HL-60/S4 treated with phorbol 12-myristate 13-acetate at 8.2 ng/mL for 4 days and 3 days (cell line): Measurements from ENCODE around the gene SIGLEC7.

Experiments used
- in situ Hi-C: fragments of 300-500 bp; cut with MboI; formaldehyde crosslinking; loops from 2 replicates; pipeline ENCODE4 v1.15.0; 2022; ENCODE audit warnings: low sequenced_read_pairs

The SIGLEC7 gene

GRCh38 chr19:51164215-51164614, 22.1 kb downstream of the SIGLEC7 start:
- in situ Hi-C loops = loop anchor here (10.0 kb wide), 1 partner anchor 91 kb away; the partner anchor contains the start of gene SIGLECL1

GRCh38 chr19:51166846-51167490, 24.9 kb downstream of the SIGLEC7 start:
- in situ Hi-C loops = loop anchor here (10.0 kb wide), 1 partner anchor 88 kb away; the partner anchor contains the start of gene SIGLECL1

GRCh38 chr19:51168564-51169282, 26.6 kb downstream of the SIGLEC7 start:
- in situ Hi-C loops = loop anchor here (10.0 kb wide), 1 partner anchor 86 kb away; the partner anchor contains the start of gene SIGLECL1

- in situ Hi-C loops = loop anchor here (10.0 kb wide), 1 partner anchor 85 kb away; the partner anchor contains the start of gene SIGLECL1
These were observed 27.3 kb downstream of the SIGLEC7 start for GRCh38 chr19:51169283-51169918.

GRCh38 chr19:51172223-51172622, 30.1 kb downstream of the SIGLEC7 start:
- in situ Hi-C loops = no loop called here

- in situ Hi-C loops = no loop called here
These were observed 31.6 kb downstream of the SIGLEC7 start for GRCh38 chr19:51173681-51174080.

GRCh38 chr19:51179256-51179655, 37.2 kb downstream of the SIGLEC7 start:
- in situ Hi-C loops = no loop called here

- in situ Hi-C loops = no loop called here
These were observed 39.3 kb downstream of the SIGLEC7 start for GRCh38 chr19:51181377-51181912.

GRCh38 chr19:51181913-51182419, 39.9 kb downstream of the SIGLEC7 start:
- in situ Hi-C loops = no loop called here

GRCh38 chr19:51183629-51184028, 41.5 kb downstream of the SIGLEC7 start:
- in situ Hi-C loops = no loop called here

GRCh38 chr19:51185069-51185867, 43.2 kb downstream of the SIGLEC7 start:
- in situ Hi-C loops = no loop called here

- in situ Hi-C loops = no loop called here
These were observed 43.7 kb downstream of the SIGLEC7 start for GRCh38 chr19:51185868-51186215.

- in situ Hi-C loops = no loop called here
These were observed 44.2 kb downstream of the SIGLEC7 start for GRCh38 chr19:51186323-51186722.

GRCh38 chr19:51187395-51188226, 45.5 kb downstream of the SIGLEC7 start:
- in situ Hi-C loops = no loop called here

- in situ Hi-C loops = no loop called here
These were observed 46.1 kb downstream of the SIGLEC7 start for GRCh38 chr19:51188227-51188559.

- in situ Hi-C loops = no loop called here
These were observed 50.6 kb downstream of the SIGLEC7 start for GRCh38 chr19:51192689-51193088.

GRCh38 chr19:51194527-51195315, 52.6 kb downstream of the SIGLEC7 start:
- in situ Hi-C loops = no loop called here

GRCh38 chr19:51195316-51195586, 53.1 kb downstream of the SIGLEC7 start:
- in situ Hi-C loops = no loop called here

GRCh38 chr19:51195616-51196015, 53.5 kb downstream of the SIGLEC7 start:
- in situ Hi-C loops = no loop called here
